MCF 10A (cell line): ENCODE measurements around the gene DIP2C. TPM values are rescaled to one million over a fixed set of nuclear protein-coding genes. Genes with fewer than 3 reads are reported as not detected.
"Not testable (repeated sequence)": the region's sequence is repeated elsewhere in the genome, so short reads cannot be mapped to it uniquely, and the experiment has no call there.

Source experiments
- BruUV-seq: library from RNA; stranded (reverse); fragments of 400-500 nt; replicated peaks from 2 replicates; lab custom pipeline; 2021; lab: Mats Ljungman, UMichigan
- CTCF ChIA-PET: fragments of 300-600 bp; sonication (Branson Sonifier 250); formaldehyde crosslinking; extraction: SDS; loops from one replicate; lab custom pipeline; 2021; ENCODE audit warnings: antibody characterized with exemption, inconsistent platforms; lab: Yijun Ruan, JAX
- POLR2A ChIA-PET: fragments of 300-600, 350-650 bp; sonication (Branson Sonifier 250); formaldehyde crosslinking; extraction: SDS; loops from one replicate; lab custom pipeline; 2020; ENCODE audit warnings: antibody characterized with exemption, inconsistent platforms; lab: Yijun Ruan, JAX
- DNase-seq: peaks from one replicate; pipeline ENCODE4 v3.0.0-alpha.2; 2018; ENCODE audit not compliant: unreplicated experiment
- H3K27ac Mint-ChIP-seq: one replicate; pipeline ENCODE4 v1.8.0; 2022; ENCODE audit warnings: mild to moderate bottlenecking, low read depth, mixed read lengths; ENCODE audit not compliant: unreplicated experiment
- H3K27me3 Mint-ChIP-seq: one replicate; pipeline ENCODE4 v1.8.0; 2022; ENCODE audit warnings: mixed read lengths; ENCODE audit not compliant: insufficient read depth, unreplicated experiment
- H3K36me3 Mint-ChIP-seq: one replicate; pipeline ENCODE4 v1.8.0; 2022; ENCODE audit warnings: mild to moderate bottlenecking, moderate library complexity, mixed read lengths; ENCODE audit not compliant: insufficient read depth, unreplicated experiment
- H3K4me1 Mint-ChIP-seq: one replicate; pipeline ENCODE4 v1.8.0; 2022; ENCODE audit warnings: mixed read lengths; ENCODE audit not compliant: insufficient read depth, unreplicated experiment
- H3K4me3 Mint-ChIP-seq: one replicate; pipeline ENCODE4 v1.8.0; 2022; ENCODE audit warnings: mild to moderate bottlenecking, moderate library complexity, mixed read lengths; ENCODE audit not compliant: unreplicated experiment
- H3K9me3 Mint-ChIP-seq: one replicate; pipeline ENCODE4 v1.8.0; 2022; ENCODE audit warnings: mixed read lengths; ENCODE audit not compliant: unreplicated experiment
- CTCF ChIP-seq: fragments of 200-600 bp; IDR thresholded peaks from one replicate; pipeline ENCODE4 v1.8.0; 2022; ENCODE audit warnings: antibody characterized with exemption, mild to moderate bottlenecking; ENCODE audit not compliant: unreplicated experiment
- intact Hi-C: fragments of 100-400 bp; cut with micrococcal nuclease; formaldehyde crosslinking; loops from 2 replicates; pipeline ENCODE4 v1.14.1; 2022
- total RNA-seq: library from RNA; stranded (reverse); gene quantifications from 2 replicates; pipeline ENCODE4 v1.2.3, GENCODE V29; 2022

DIP2C gene
- total RNA-seq, 1 experiment from 2014 or later = 0.37 TPM

GRCh38 chr10:305034-305433, 384.4 kb downstream of the DIP2C start:
- CTCF ChIA-PET = interaction anchor here (0.6 kb wide), 1 partner anchor 13 kb away, joined by 3 read pairs; no protein-coding TSS in a partner anchor
- Mint-ChIP-seq H3K4me1 (peaks cover 7% of the 10 kb centered on the region), H3K4me3 (no peak overlapping the region)

GRCh38 chr10:301536-301935, 387.9 kb downstream of the DIP2C start:
- POLR2A ChIA-PET = no interaction called here

More at GRCh38 chr10:305034-305433, 384.4 kb downstream of the DIP2C start:
- intact Hi-C loops = no loop called here
- H3K9me3 Mint-ChIP-seq = no peaks in the 10 kb centered on the region
- TF ChIP-seq CTCF = no peak
- BruUV-seq = no TSS peak
- no peaks in the 10 kb centered on the region for H3K36me3 Mint-ChIP-seq
- POLR2A ChIA-PET = no interaction called here
- H3K27me3 Mint-ChIP-seq = no peaks in the 10 kb centered on the region
- H3K27ac Mint-ChIP-seq = no peak overlapping the region
- DNase-seq = no peak

DNA sequence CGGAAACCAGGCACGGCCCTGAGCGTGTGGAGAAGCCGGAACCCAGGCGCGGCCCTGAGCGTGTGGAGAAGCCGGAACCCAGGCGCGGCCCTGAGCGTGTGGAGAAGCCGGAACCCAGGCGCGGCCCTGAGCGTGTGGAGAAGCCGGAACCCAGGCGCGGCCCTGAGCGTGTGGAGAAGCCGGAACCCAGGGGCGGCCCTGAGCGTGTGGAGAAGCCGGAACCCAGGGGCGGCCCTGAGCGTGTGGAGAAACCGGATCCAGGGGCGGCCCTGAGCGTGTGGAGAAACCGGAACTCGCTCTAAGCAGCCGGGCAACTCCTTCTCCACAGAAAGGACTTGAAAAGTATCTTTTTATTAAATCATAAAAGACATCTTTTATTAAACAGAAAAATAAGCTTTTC, 388.9 kb downstream of the DIP2C start:
- H3K36me3 Mint-ChIP-seq, H3K27ac Mint-ChIP-seq, intact Hi-C loops, H3K4me3 Mint-ChIP-seq, BruUV-seq, POLR2A ChIA-PET, CTCF ChIA-PET, H3K9me3 Mint-ChIP-seq, H3K4me1 Mint-ChIP-seq, H3K27me3 Mint-ChIP-seq, DNase-seq: not testable (repeated sequence)

More at GRCh38 chr10:301536-301935, 387.9 kb downstream of the DIP2C start:
- no peaks in the 10 kb centered on the region for H3K27me3 Mint-ChIP-seq
- no TSS peak for BruUV-seq
- H3K9me3 Mint-ChIP-seq = no peaks in the 10 kb centered on the region
- no peaks in the 10 kb centered on the region for H3K36me3 Mint-ChIP-seq
- no peak for TF ChIP-seq CTCF
- CTCF ChIA-PET = no interaction called here
- peaks cover 7% of the 10 kb centered on the region for H3K4me1 Mint-ChIP-seq
- no peak overlapping the region for H3K27ac Mint-ChIP-seq
- intact Hi-C loops = no loop called here
- H3K4me3 Mint-ChIP-seq = no peak overlapping the region
- DNase-seq = no peak

DNA sequence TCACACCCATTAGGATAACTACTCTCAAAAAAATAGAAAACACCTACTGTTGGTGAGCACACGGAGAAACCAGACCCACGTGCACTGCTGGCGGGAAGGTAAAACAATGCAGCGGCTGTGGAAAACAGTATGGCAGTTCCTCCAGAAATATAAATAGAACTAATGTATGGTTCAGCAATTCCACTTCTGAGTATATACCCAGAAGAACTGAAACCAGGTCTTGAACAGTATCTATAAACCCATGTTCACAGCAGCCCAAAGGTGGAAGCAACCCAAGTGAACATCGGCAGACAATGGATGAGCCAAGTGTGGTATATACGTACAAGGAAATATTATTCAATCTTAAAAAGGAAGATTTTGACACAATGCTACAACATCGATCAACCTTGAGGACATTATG, 389.5 kb downstream of the DIP2C start:
- peaks cover 7% of the 10 kb centered on the region for H3K4me1 Mint-ChIP-seq
- CTCF ChIA-PET = interaction anchor here (0.7 kb wide), 1 partner anchor 334 kb away, joined by 5 read pairs; no protein-coding TSS in a partner anchor
- POLR2A ChIA-PET = no interaction called here
- DNase-seq = no peak
- TF ChIP-seq CTCF = no peak
- no peaks in the 10 kb centered on the region for H3K9me3 Mint-ChIP-seq
- H3K36me3 Mint-ChIP-seq = no peaks in the 10 kb centered on the region
- no TSS peak for BruUV-seq
- no peak overlapping the region for H3K27ac Mint-ChIP-seq
- H3K4me3 Mint-ChIP-seq = no peak overlapping the region
- H3K27me3 Mint-ChIP-seq = no peaks in the 10 kb centered on the region
- intact Hi-C loops = no loop called here
